ENCODE results near the gene NSUN3. TPM values are rescaled to one million over a fixed set of nuclear protein-coding genes. Genes with fewer than 3 reads are reported as not detected.

The NSUN3 gene
- total RNA-seq, 1 donor = 13.4 TPM

DNA sequence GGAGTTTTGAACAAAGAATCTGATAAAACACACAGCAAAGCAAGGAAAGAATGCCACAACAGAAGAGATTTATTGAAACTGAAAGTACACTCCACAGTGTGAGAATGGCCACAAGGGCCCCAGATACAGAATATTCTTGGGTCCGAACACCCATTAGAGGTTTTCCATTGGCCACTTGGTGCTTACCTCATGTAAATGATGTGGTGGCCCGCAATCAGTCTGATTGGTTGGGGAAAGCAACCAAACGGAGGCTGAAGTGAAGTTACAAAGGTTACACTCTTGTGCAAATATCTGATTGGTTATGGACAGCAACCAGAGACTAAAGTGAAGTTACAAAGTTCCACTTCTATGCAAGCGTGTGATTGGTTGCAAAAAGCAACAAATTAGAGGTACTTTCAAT is 20.4 kb downstream of the NSUN3 start:
- DNase-seq (ENCODE audit: insufficient read length, low spot score, missing footprints) = peak; percentile 9
- no peaks in the 10 kb centered on the region for H3K4me1 ChIP-seq (ENCODE audit: insufficient read depth, low read length)
- H3K4me2 ChIP-seq (ENCODE audit: insufficient read depth, low read length) = no peak overlapping the region
- H4K20me1 ChIP-seq (ENCODE audit: insufficient read depth, low read length) = no peaks in the 10 kb centered on the region
- no peak overlapping the region for H3K27ac ChIP-seq (ENCODE audit: low read depth, low read length)
- H3K79me2 ChIP-seq (ENCODE audit: insufficient read depth, low read length) = no peaks in the 10 kb centered on the region
- H3K27me3 ChIP-seq (ENCODE audit: insufficient read depth, low read length) = no peaks in the 10 kb centered on the region
- TF ChIP-seq, protein P1, sequence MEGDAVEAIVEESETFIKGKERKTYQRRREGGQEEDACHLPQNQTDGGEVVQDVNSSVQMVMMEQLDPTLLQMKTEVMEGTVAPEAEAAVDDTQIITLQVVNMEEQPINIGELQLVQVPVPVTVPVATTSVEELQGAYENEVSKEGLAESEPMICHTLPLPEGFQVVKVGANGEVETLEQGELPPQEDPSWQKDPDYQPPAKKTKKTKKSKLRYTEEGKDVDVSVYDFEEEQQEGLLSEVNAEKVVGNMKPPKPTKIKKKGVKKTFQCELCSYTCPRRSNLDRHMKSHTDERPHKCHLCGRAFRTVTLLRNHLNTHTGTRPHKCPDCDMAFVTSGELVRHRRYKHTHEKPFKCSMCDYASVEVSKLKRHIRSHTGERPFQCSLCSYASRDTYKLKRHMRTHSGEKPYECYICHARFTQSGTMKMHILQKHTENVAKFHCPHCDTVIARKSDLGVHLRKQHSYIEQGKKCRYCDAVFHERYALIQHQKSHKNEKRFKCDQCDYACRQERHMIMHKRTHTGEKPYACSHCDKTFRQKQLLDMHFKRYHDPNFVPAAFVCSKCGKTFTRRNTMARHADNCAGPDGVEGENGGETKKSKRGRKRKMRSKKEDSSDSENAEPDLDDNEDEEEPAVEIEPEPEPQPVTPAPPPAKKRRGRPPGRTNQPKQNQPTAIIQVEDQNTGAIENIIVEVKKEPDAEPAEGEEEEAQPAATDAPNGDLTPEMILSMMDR (IDR thresholded peaks at IDR 0.05; ENCODE audit: extremely low read depth, low read depth, low read length) = no peak
- H3K9me3 ChIP-seq (ENCODE audit: low read depth, low read length) = no peaks in the 10 kb centered on the region
- H3K36me3 ChIP-seq (ENCODE audit: insufficient read depth, low read length) = peaks cover 6% of the 10 kb centered on the region
- H3K4me3 ChIP-seq (ENCODE audit: insufficient read depth, low read length) = no peak overlapping the region
- no peak overlapping the region for H2AFZ ChIP-seq (ENCODE audit: low read length)

GRCh38 chr3:94089126-94089525 is 26.3 kb downstream of the NSUN3 start:
- no peaks in the 10 kb centered on the region for H3K27me3 ChIP-seq (ENCODE audit: insufficient read depth, low read length)
- no peak overlapping the region for H3K4me3 ChIP-seq (ENCODE audit: insufficient read depth, low read length)
- no peaks in the 10 kb centered on the region for H4K20me1 ChIP-seq (ENCODE audit: insufficient read depth, low read length)
- no peaks in the 10 kb centered on the region for H3K79me2 ChIP-seq (ENCODE audit: insufficient read depth, low read length)
- TF ChIP-seq, protein P1 (IDR thresholded peaks at IDR 0.05; ENCODE audit: extremely low read depth, low read depth, low read length) = no peak
- H3K36me3 ChIP-seq (ENCODE audit: insufficient read depth, low read length) = peaks cover 5% of the 10 kb centered on the region
- H3K27ac ChIP-seq (ENCODE audit: low read depth, low read length) = no peak overlapping the region
- no peaks in the 10 kb centered on the region for H3K4me1 ChIP-seq (ENCODE audit: insufficient read depth, low read length)
- no peak overlapping the region for H3K4me2 ChIP-seq (ENCODE audit: insufficient read depth, low read length)
- DNase-seq (ENCODE audit: insufficient read length, low spot score, missing footprints) = no peak
- no peak overlapping the region for H2AFZ ChIP-seq (ENCODE audit: low read length)
- no peaks in the 10 kb centered on the region for H3K9me3 ChIP-seq (ENCODE audit: low read depth, low read length)

GRCh38 chr3:94092086-94092485 is 29.2 kb downstream of the NSUN3 start:
- Histone ChIP-seq H3K4me3 (ENCODE audit: insufficient read depth, low read length) (no peak overlapping the region), H3K27ac (ENCODE audit: low read depth, low read length) (no peak overlapping the region), H4K20me1 (ENCODE audit: insufficient read depth, low read length) (no peaks in the 10 kb centered on the region), H3K79me2 (ENCODE audit: insufficient read depth, low read length) (no peaks in the 10 kb centered on the region), H2AFZ (ENCODE audit: low read length) (no peak overlapping the region), H3K9me3 (ENCODE audit: low read depth, low read length) (no peaks in the 10 kb centered on the region), H3K4me1 (ENCODE audit: insufficient read depth, low read length) (no peaks in the 10 kb centered on the region), H3K27me3 (ENCODE audit: insufficient read depth, low read length) (no peaks in the 10 kb centered on the region), H3K4me2 (ENCODE audit: insufficient read depth, low read length) (no peak overlapping the region), H3K36me3 (ENCODE audit: insufficient read depth, low read length) (peaks cover 10% of the 10 kb centered on the region)
- DNase-seq (ENCODE audit: insufficient read length, low spot score, missing footprints) = no peak
- TF ChIP-seq, protein P1 (IDR thresholded peaks at IDR 0.05; ENCODE audit: extremely low read depth, low read depth, low read length) = no peak

- Histone ChIP-seq H3K4me2 (ENCODE audit: insufficient read depth, low read length) (no peak overlapping the region), H3K79me2 (ENCODE audit: insufficient read depth, low read length) (no peaks in the 10 kb centered on the region), H3K9me3 (ENCODE audit: low read depth, low read length) (no peaks in the 10 kb centered on the region), H3K27me3 (ENCODE audit: insufficient read depth, low read length) (no peaks in the 10 kb centered on the region), H2AFZ (ENCODE audit: low read length) (no peak overlapping the region), H3K4me1 (ENCODE audit: insufficient read depth, low read length) (no peaks in the 10 kb centered on the region), H4K20me1 (ENCODE audit: insufficient read depth, low read length) (no peaks in the 10 kb centered on the region), H3K27ac (ENCODE audit: low read depth, low read length) (no peak overlapping the region), H3K4me3 (ENCODE audit: insufficient read depth, low read length) (no peak overlapping the region), H3K36me3 (ENCODE audit: insufficient read depth, low read length) (peaks cover 10% of the 10 kb centered on the region)
- no peak for DNase-seq (ENCODE audit: insufficient read length, low spot score, missing footprints)
- TF ChIP-seq, protein P1 (IDR thresholded peaks at IDR 0.05; ENCODE audit: extremely low read depth, low read depth, low read length) = no peak
Observed at GRCh38 chr3:94093151-94093550, 30.3 kb downstream of the NSUN3 start.

Data from osteoblast (primary cell).